ENCODE results near the gene RHCE. TPM values are rescaled to one million over a fixed set of nuclear protein-coding genes. Genes with fewer than 3 reads are reported as not detected.
"Not testable (repeated sequence)": the region's sequence is repeated elsewhere in the genome, so short reads cannot be mapped to it uniquely, and the experiment has no call there.

Gene RHCE
- total RNA-seq, 2 experiments from 2014 or later, result 0.91 to 1.0 TPM

DNA sequence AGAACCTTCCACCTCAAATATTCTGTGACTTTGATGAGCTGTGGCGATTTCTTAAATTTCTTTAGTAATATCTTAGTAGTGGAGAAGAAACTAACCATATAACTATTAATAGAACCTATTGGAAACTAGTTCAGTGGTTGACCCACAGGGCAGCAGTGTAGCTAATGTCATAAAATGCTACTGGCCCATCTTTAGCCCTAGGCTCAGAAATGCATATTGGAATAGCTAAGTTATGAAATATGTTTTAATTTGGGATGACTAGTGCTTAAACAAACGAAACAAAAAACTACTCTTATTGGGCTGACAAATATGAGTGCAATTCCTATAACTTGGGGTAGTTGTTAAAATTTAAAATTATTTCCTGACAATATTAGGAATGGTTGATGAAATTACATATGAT lies 30.3 kb upstream of the RHCE start:
- intact Hi-C loops (cut with DNase I, micrococcal nuclease), result no loop called here
- no peak for DNase-seq

DNA sequence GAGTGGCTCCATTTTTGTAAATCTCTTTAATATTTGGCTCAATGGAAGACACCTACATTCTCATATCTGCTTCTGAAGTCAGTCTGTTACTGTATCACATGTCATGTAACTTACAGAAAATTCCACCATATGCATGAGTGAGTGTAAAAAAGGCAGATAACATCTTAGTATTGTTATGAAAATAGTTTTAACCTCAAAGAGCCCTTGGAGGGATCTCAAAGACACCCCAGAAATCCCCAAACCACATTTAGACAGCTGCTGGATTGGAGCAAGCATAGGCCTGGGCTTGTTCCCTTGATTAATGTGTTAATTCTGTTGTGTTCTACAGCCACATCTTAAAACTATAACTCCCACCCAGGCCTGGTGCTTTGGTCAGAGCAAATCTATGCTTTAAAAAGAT lies 26.9 kb upstream of the RHCE start:
- POLR2A ChIA-PET, result no interaction called here
- Mint-ChIP-seq H3K4me3 (no peak overlapping the region), H3K27me3 (no peaks in the 10 kb centered on the region), H3K9me3 (ENCODE audit: low read depth) (no peaks in the 10 kb centered on the region), H3K4me1 (peaks cover 30% of the 10 kb centered on the region), H3K36me3 (ENCODE audit: low read depth) (peaks cover 17% of the 10 kb centered on the region), H3K27ac (no peak overlapping the region)
- CTCF ChIA-PET, result no interaction called here
- intact Hi-C loops (cut with DNase I, micrococcal nuclease), result no loop called here
- ATAC-seq (peak; percentile 84), DNase-seq (peak; percentile 20)

More for the DNA sequence above, 30.3 kb upstream of the RHCE start:
- Mint-ChIP-seq H3K27me3 (no peaks in the 10 kb centered on the region), H3K36me3 (ENCODE audit: low read depth) (peaks cover 23% of the 10 kb centered on the region), H3K4me3 (no peak overlapping the region), H3K4me1 (peaks cover 18% of the 10 kb centered on the region), H3K9me3 (ENCODE audit: low read depth) (no peaks in the 10 kb centered on the region), H3K27ac (no peak overlapping the region)
- ChIA-PET CTCF (interaction anchor here (1.1 to 1.9 kb wide), 6 partner anchors 9 to 36 kb away, joined by 3 to 5 read pairs (median 4); no protein-coding TSS in a partner anchor), POLR2A (no interaction called here)
- ATAC-seq, result no peak

DNA sequence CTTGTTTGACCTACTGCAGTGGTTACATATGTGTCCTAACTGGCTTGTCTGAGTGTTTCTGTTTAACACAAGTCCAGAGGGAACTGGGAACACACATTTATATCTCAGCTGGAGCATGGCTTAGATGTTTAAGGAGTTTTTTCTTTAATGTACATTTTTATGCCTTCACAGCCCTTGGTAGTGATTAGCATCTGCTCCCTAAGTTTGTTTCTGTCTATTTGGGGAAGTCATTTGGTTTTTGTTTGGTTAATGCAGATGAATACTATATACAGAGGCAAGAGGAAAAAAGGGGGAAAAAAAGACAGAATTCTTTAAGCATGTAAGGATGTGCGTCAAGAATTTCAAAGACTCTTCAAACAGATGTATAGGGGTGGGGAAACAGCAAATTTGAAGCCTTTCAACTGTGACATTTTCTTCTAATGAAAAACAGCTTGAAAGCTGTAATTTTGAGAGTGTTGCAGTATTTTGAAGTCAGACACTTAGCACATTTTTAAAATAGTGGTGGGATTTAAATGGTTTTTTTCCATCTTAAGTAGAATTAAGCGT lies 25.4 kb upstream of the RHCE start:
- Mint-ChIP-seq H3K36me3 (ENCODE audit: low read depth) (peaks cover 12% of the 10 kb centered on the region), H3K4me1 (peaks cover 41% of the 10 kb centered on the region), H3K4me3 (no peak overlapping the region), H3K9me3 (ENCODE audit: low read depth) (no peaks in the 10 kb centered on the region), H3K27ac (no peak overlapping the region), H3K27me3 (no peaks in the 10 kb centered on the region)
- ATAC-seq (no peak), DNase-seq (no peak)
- intact Hi-C loops (cut with DNase I, micrococcal nuclease), result no loop called here
- ChIA-PET POLR2A (no interaction called here), CTCF (interaction anchor here (0.7 kb wide), 1 partner anchor 9 kb away, joined by 3 read pairs; no protein-coding TSS in a partner anchor)

GRCh38 chr1:25444604-25445003 lies 24.0 kb upstream of the RHCE start:
- peaks cover 45% of the 10 kb centered on the region for H3K4me1 Mint-ChIP-seq

GRCh38 chr1:25443030-25443699 lies 22.5 kb upstream of the RHCE start:
- no peaks in the 10 kb centered on the region for H3K9me3 Mint-ChIP-seq (ENCODE audit: low read depth)
- H3K27ac Mint-ChIP-seq, result peak overlapping the region; percentile 12
- H3K4me1 Mint-ChIP-seq, result peaks cover 45% of the 10 kb centered on the region
- DNase-seq (no peak), ATAC-seq (no peak)
- H3K36me3 Mint-ChIP-seq (ENCODE audit: low read depth), result peaks cover 13% of the 10 kb centered on the region
- POLR2A ChIA-PET, result interaction anchor here (0.6 kb wide), 1 partner anchor 1579 kb away, joined by 6 read pairs; no protein-coding TSS in a partner anchor
- no peaks in the 10 kb centered on the region for H3K27me3 Mint-ChIP-seq
- intact Hi-C loops (cut with DNase I, micrococcal nuclease), result no loop called here
- no peak overlapping the region for H3K4me3 Mint-ChIP-seq
- CTCF ChIA-PET, result interaction anchor here (1.0 kb wide), 1 partner anchor 11 kb away, joined by 3 read pairs; no protein-coding TSS in a partner anchor

More at GRCh38 chr1:25444604-25445003, 24.0 kb upstream of the RHCE start:
- intact Hi-C loops (cut with DNase I, micrococcal nuclease); H3K27me3 Mint-ChIP-seq; POLR2A ChIA-PET; ATAC-seq; DNase-seq; H3K9me3 Mint-ChIP-seq (ENCODE audit: low read depth); H3K4me3 Mint-ChIP-seq; CTCF ChIA-PET; H3K27ac Mint-ChIP-seq: not testable (repeated sequence)
- peaks cover 13% of the 10 kb centered on the region for H3K36me3 Mint-ChIP-seq (ENCODE audit: low read depth)

- ChIA-PET POLR2A (no interaction called here), CTCF (interaction anchor here (0.8 to 1.5 kb wide), 4 partner anchors 9 to 14 kb away, joined by 3 to 5 read pairs (median 3); no protein-coding TSS in a partner anchor)
- no peak overlapping the region for H3K4me3 Mint-ChIP-seq
- peaks cover 40% of the 10 kb centered on the region for H3K4me1 Mint-ChIP-seq
- H3K36me3 Mint-ChIP-seq (ENCODE audit: low read depth), result peaks cover 18% of the 10 kb centered on the region
- DNase-seq (no peak), ATAC-seq (no peak)
- no peak overlapping the region for H3K27ac Mint-ChIP-seq
- no peaks in the 10 kb centered on the region for H3K9me3 Mint-ChIP-seq (ENCODE audit: low read depth)
- intact Hi-C loops (cut with DNase I, micrococcal nuclease), result no loop called here
- no peaks in the 10 kb centered on the region for H3K27me3 Mint-ChIP-seq
Observed at GRCh38 chr1:25442178-25442577, 21.6 kb upstream of the RHCE start.

GRCh38 chr1:25439287-25439686 lies 18.7 kb upstream of the RHCE start:
- ChIA-PET CTCF (interaction anchor here (0.7 to 1.1 kb wide), 2 partner anchors 11 to 410 kb away, joined by 4 read pairs; no protein-coding TSS in a partner anchor), POLR2A (interaction anchor here (0.8 kb wide), 1 partner anchor 74 kb away, joined by 5 read pairs; no protein-coding TSS in a partner anchor)
- Mint-ChIP-seq H3K4me1 (peaks cover 55% of the 10 kb centered on the region), H3K27me3 (no peaks in the 10 kb centered on the region), H3K27ac (no peak overlapping the region), H3K4me3 (no peak overlapping the region), H3K36me3 (ENCODE audit: low read depth) (peaks cover 12% of the 10 kb centered on the region), H3K9me3 (ENCODE audit: low read depth) (no peaks in the 10 kb centered on the region)
- no peak for DNase-seq
- no peak for ATAC-seq
- intact Hi-C loops (cut with DNase I, micrococcal nuclease), result loop anchor here in 1 of 2 experiments (5.0 kb wide), 1 partner anchor 38 kb away; no protein-coding TSS in a partner anchor

DNA sequence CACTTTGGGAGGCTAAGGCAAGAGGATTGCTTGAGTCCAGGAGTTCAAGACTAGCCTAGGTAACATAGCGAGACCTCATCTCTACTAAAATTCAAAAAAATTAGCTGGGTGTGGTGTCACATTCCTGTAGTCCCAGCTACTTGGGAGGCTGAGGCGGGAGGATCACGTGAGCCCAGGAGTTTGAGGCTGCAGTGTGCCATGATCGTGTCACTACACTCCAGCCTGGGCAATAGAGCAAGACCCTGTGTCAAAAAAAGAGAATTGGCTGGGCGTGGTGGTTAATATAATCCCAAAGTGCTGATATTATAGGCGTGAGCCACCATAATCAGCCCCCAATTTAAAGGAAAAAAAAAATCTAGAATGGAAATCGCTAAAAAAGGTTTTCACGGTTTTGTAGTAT lies 17.0 kb upstream of the RHCE start:
- H3K27ac Mint-ChIP-seq, result no peak overlapping the region
- peaks cover 9% of the 10 kb centered on the region for H3K36me3 Mint-ChIP-seq (ENCODE audit: low read depth)
- DNase-seq (no peak), ATAC-seq (no peak)
- intact Hi-C loops (cut with DNase I, micrococcal nuclease), result loop anchor here in 1 of 2 experiments (5.0 kb wide), 1 partner anchor 40 kb away; no protein-coding TSS in a partner anchor
- ChIA-PET CTCF (interaction anchor here (0.6 to 1.1 kb wide), 2 partner anchors 8 to 350 kb away, joined by 3 read pairs; no protein-coding TSS in a partner anchor), POLR2A (no interaction called here)
- no peaks in the 10 kb centered on the region for H3K27me3 Mint-ChIP-seq
- no peaks in the 10 kb centered on the region for H3K9me3 Mint-ChIP-seq (ENCODE audit: low read depth)
- peaks cover 63% of the 10 kb centered on the region for H3K4me1 Mint-ChIP-seq
- no peak overlapping the region for H3K4me3 Mint-ChIP-seq

GRCh38 chr1:25435397-25436108 lies 14.9 kb upstream of the RHCE start:
- H3K27ac Mint-ChIP-seq, result peak overlapping the region; percentile 42

DNA sequence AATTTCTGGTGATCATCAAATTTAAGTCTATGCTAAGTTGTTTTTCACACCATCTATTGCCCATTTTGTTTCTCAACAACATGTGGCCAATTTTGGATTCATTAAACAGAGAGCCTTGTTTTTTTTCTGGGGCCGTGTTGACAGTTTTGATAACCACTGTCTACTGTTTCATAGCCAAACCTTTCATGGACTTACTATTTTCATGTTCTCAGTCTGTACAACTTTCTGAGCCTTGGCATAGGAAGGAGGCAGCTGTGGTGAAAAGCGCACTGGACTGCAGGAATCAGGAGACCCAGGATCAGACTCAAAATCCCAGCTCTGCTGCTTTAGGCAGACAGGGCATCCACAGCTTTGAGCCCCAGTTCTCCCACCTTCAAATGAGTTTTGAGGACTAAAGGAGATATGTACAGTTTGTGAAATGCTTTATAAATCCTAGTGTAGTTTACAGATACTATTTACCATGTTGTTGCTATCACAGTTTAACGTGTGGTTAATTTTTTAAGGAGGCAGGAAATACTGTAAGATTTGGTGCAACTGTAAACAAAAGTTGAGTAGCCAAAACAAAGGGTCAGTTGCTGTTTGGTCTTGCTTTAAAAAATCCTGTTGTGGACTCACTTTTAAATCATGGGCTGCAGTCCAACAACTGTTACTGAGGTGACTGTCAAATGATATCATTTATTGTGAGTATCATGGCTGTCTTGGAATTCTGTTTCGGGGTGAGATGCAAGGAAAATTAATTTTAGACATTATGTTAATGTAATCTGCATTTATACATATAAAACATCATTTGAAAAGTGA lies 13.0 kb upstream of the RHCE start:
- DNase-seq (no peak), ATAC-seq (no peak)
- CTCF ChIA-PET, result interaction anchor here (1.5 kb wide), 2 partner anchors 39 to 42 kb away, joined by 4 read pairs; no protein-coding TSS in a partner anchor
- H3K4me3 Mint-ChIP-seq, result no peak overlapping the region
- no peaks in the 10 kb centered on the region for H3K9me3 Mint-ChIP-seq (ENCODE audit: low read depth)
- POLR2A ChIA-PET, result no interaction called here
- H3K36me3 Mint-ChIP-seq (ENCODE audit: low read depth), result peaks cover 7% of the 10 kb centered on the region
- intact Hi-C loops (cut with DNase I, micrococcal nuclease), result loop anchor here in 1 of 2 experiments (5.0 kb wide), 3 partner anchors 244 to 694 kb away; no protein-coding TSS in a partner anchor
- H3K4me1 Mint-ChIP-seq, result peaks cover 61% of the 10 kb centered on the region
- H3K27ac Mint-ChIP-seq, result peak overlapping the region; percentile 40
- no peaks in the 10 kb centered on the region for H3K27me3 Mint-ChIP-seq

More at GRCh38 chr1:25435397-25436108, 14.9 kb upstream of the RHCE start:
- intact Hi-C loops (cut with DNase I, micrococcal nuclease), result loop anchor here in 1 of 2 experiments (5.0 kb wide), 1 partner anchor 42 kb away; no protein-coding TSS in a partner anchor
- Mint-ChIP-seq H3K9me3 (ENCODE audit: low read depth) (no peaks in the 10 kb centered on the region), H3K36me3 (ENCODE audit: low read depth) (peaks cover 7% of the 10 kb centered on the region), H3K27me3 (no peaks in the 10 kb centered on the region), H3K4me1 (peaks cover 56% of the 10 kb centered on the region), H3K4me3 (peak overlapping the region; percentile 58)
- DNase-seq, result peak; percentile 33
- ChIA-PET POLR2A (no interaction called here), CTCF (interaction anchor here (1.5 to 3.0 kb wide), 2 partner anchors 40 to 52 kb away, joined by 4 to 14 read pairs; no protein-coding TSS in a partner anchor)
- peak; percentile 48 for ATAC-seq
